ENCODE results near the gene ADRA2A. TPM values are rescaled to one million over a fixed set of nuclear protein-coding genes. Genes with fewer than 3 reads are reported as not detected.

ADRA2A gene
- total RNA-seq, 4 donors from 2014 or later = 1.0 to 9.1 (median 3.5) TPM

- Histone ChIP-seq H3K27me3 (no peaks in the 10 kb centered on the region), H3K4me3 (replicated peaks in 1 of 3) (no peak overlapping the region), H3K9me3 (no peaks in the 10 kb centered on the region), H3K27ac (no peak overlapping the region), H3K36me3 (no peaks in the 10 kb centered on the region), H3K4me1 (peaks cover 9 to 10% of the 10 kb centered on the region in 2 donors)
- no peak for DNase-seq
- intact Hi-C loops (cut with DNase I) = no loop called here
- 46 to 55% methylated on average over 10 to 12 of the region's 12 CpGs for WGBS, 2 donors
- TF ChIP-seq POLR2A (IDR thresholded peaks at IDR 0.05) = no peak
- TF ChIP-seq CTCF (IDR thresholded peaks at IDR 0.05) = no peak
Measured at GRCh38 chr10:111082102-111082975, 5.5 kb downstream of the ADRA2A start.

- no peak for DNase-seq
- TF ChIP-seq CTCF (IDR thresholded peaks at IDR 0.05) (no peak), POLR2A (IDR thresholded peaks at IDR 0.05) (no peak)
- Histone ChIP-seq H3K4me1 (no peaks in the 10 kb centered on the region), H3K36me3 (no peaks in the 10 kb centered on the region), H3K27ac (no peak overlapping the region), H3K4me3 (replicated peaks in 1 of 3) (no peak overlapping the region), H3K27me3 (no peaks in the 10 kb centered on the region), H3K9me3 (no peaks in the 10 kb centered on the region)
- WGBS, 2 donors = 95 to 97% methylated on average over 10 of the region's 10 CpGs
- intact Hi-C loops (cut with DNase I) = no loop called here
Measured at GRCh38 chr10:111083222-111084095, 6.6 kb downstream of the ADRA2A start.

DNA sequence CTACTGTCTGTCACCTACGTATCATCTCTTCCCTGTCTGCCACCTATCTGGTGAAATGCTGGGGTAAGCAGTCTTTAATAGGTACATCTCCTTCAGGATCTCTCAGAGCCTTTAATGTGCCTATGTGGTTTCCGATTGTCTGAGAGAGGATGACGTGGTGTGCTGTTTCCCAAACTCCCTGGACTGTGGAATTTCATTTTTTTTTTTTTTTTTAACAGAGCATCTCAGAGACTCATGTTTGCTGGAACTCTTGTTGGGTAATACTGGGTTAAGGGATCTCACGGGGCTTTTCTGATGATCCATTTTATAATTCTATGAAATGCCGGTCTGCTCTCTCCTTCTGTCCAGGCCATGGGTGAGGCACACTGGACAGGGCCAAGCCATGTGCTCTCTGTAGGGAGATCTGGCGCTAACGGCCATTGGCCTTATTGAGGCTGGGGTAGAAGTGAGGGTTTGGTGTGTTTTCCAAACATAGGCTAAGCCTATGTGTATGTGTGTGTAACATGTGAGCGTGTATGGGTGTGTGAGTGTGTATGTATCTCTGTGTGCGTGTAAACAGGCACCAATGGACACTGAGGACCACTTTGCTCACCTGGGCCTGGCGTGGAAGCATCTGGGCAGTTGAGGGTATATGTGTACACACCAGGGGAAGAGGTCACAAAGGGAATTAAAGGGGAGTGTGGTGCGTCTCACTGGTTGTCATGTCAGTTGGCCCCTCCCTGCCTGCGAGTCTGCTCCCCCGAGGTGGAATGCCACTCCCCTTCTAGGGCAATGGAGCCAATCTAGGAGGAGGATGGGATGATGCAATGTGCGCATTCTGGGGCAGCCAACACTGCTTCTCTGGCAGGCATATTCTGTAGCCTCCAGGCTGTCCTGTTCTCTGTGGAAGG, 7.8 kb downstream of the ADRA2A start:
- Histone ChIP-seq H3K4me3 (replicated peaks in 1 of 3) (no peak overlapping the region), H3K4me1 (no peaks in the 10 kb centered on the region), H3K9me3 (no peaks in the 10 kb centered on the region), H3K36me3 (no peaks in the 10 kb centered on the region), H3K27me3 (no peaks in the 10 kb centered on the region), H3K27ac (no peak overlapping the region)
- intact Hi-C loops (cut with DNase I) = no loop called here
- 87 to 88% methylated on average over 13 to 14 of the region's 14 CpGs for WGBS, 2 donors
- TF ChIP-seq CTCF (IDR thresholded peaks at IDR 0.05) (no peak), POLR2A (IDR thresholded peaks at IDR 0.05) (no peak)
- no peak for DNase-seq

DNA sequence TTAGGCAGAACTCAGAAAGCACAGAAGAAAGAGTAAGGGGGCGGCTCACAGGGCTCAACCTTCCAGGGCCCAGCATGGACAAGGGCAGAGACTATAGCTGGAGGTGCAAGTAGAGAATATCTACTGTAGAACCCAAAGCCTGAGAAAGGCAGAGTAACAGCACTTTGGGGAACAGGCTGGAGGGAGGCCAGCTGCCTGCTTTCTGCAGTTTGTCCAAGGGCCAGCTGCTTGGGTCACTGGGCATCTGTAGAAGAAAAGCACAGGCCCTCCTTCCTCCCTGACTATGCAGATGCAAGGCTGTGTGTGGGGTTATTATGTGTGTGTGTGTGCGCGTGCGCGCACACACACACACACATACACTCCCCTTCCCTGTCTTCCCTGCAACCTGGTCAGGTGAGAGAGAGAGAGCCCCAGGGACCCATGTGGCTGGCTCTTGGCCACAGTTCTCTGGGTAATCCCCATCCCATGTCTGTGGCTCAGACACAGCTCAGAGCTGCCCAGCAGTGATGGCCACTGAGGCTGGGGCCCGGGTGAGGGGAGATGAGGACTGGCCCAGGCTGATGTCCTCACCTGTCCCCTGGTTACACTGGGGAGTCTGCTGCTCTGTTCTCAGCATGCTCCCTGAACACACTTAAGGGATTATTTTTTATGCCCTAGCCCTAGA, 9.0 kb downstream of the ADRA2A start:
- Histone ChIP-seq H3K36me3 (no peaks in the 10 kb centered on the region), H3K4me1 (no peaks in the 10 kb centered on the region), H3K9me3 (no peaks in the 10 kb centered on the region), H3K27ac (no peak overlapping the region), H3K4me3 (replicated peaks in 1 of 3) (no peak overlapping the region), H3K27me3 (no peaks in the 10 kb centered on the region)
- TF ChIP-seq CTCF (IDR thresholded peaks at IDR 0.05) = no peak
- TF ChIP-seq POLR2A (IDR thresholded peaks at IDR 0.05) = no peak
- no peak for DNase-seq
- intact Hi-C loops (cut with DNase I) = no loop called here
- WGBS, 2 donors = 75 to 80% methylated on average over 5 to 6 of the region's 6 CpGs
